Fibroblast of skin of left quadriceps (primary cell): ENCODE results near the gene BMP10.

Source experiments
- DNase-seq, 2 experiments: peaks; one replicate each; pipeline ENCODE4 v3.0.0-alpha.2; 2013; ENCODE audit warnings: low read depth in 2 of 2

Gene BMP10

GRCh38 chr2:68889500-68889899, 18.3 kb upstream of the BMP10 start:
- no peak for DNase-seq

GRCh38 chr2:68889021-68889420, 17.8 kb upstream of the BMP10 start:
- DNase-seq, result no peak

- no peak for DNase-seq
Measured at GRCh38 chr2:68888038-68888704, 17.0 kb upstream of the BMP10 start.

GRCh38 chr2:68885811-68886075, 14.5 kb upstream of the BMP10 start:
- DNase-seq, result no peak

- no peak for DNase-seq
Measured at GRCh38 chr2:68885074-68885810, 14.0 kb upstream of the BMP10 start.

- DNase-seq, result no peak
Measured at GRCh38 chr2:68880213-68880612, 9.0 kb upstream of the BMP10 start.

- no peak for DNase-seq
Measured at GRCh38 chr2:68879296-68879695, 8.1 kb upstream of the BMP10 start.

- DNase-seq, result no peak
Measured at GRCh38 chr2:68878753-68879152, 7.6 kb upstream of the BMP10 start.

- no peak for DNase-seq
Measured at GRCh38 chr2:68878071-68878711, 7.0 kb upstream of the BMP10 start.

- DNase-seq, result no peak
Measured at GRCh38 chr2:68877079-68877772, 6.0 kb upstream of the BMP10 start.

GRCh38 chr2:68870215-68870614, 982 bp downstream of the BMP10 start:
- DNase-seq, result no peak

GRCh38 chr2:68865108-68865507, 6.1 kb downstream of the BMP10 start:
- DNase-seq, result no peak

- DNase-seq, result no peak
Measured at GRCh38 chr2:68863996-68864395, 7.2 kb downstream of the BMP10 start.

GRCh38 chr2:68862889-68863288, 8.3 kb downstream of the BMP10 start:
- DNase-seq, result no peak

- no peak for DNase-seq
Measured at GRCh38 chr2:68861330-68861729, 9.9 kb downstream of the BMP10 start.

- no peak for DNase-seq
Measured at GRCh38 chr2:68860111-68860510, 11.1 kb downstream of the BMP10 start.

GRCh38 chr2:68857855-68858456, 13.2 kb downstream of the BMP10 start:
- DNase-seq, result no peak

- DNase-seq, result no peak
Measured at GRCh38 chr2:68857202-68857845, 13.9 kb downstream of the BMP10 start.

- no peak for DNase-seq
Measured at GRCh38 chr2:68855550-68855949, 15.6 kb downstream of the BMP10 start.

GRCh38 chr2:68854476-68854875, 16.7 kb downstream of the BMP10 start:
- no peak for DNase-seq

- DNase-seq, result no peak
Measured at GRCh38 chr2:68853915-68854314, 17.3 kb downstream of the BMP10 start.

GRCh38 chr2:68853035-68853434, 18.2 kb downstream of the BMP10 start:
- no peak for DNase-seq
